GM19324 (cell line): ENCODE measurements around the gene RASSF3.
"Not testable (repeated sequence)": the region's sequence is repeated elsewhere in the genome, so short reads cannot be mapped to it uniquely, and the experiment has no call there.

Source experiments
- ATAC-seq: cut with Tn5 transposase; IDR thresholded peaks from one replicate; pipeline ENCODE4 v1.9.1; 2021; ENCODE audit warnings: mild to moderate bottlenecking, moderate library complexity; ENCODE audit not compliant: unreplicated experiment, low FRiP score

Gene RASSF3

GRCh38 chr12:64610079-64610659 is at the start of gene RASSF3:
Gene RASSF3 (plus strand): TSS chr12:64610495. CDS start chr12:64610633, 138 bp downstream.
- ATAC-seq, result peak; percentile 75

DNA sequence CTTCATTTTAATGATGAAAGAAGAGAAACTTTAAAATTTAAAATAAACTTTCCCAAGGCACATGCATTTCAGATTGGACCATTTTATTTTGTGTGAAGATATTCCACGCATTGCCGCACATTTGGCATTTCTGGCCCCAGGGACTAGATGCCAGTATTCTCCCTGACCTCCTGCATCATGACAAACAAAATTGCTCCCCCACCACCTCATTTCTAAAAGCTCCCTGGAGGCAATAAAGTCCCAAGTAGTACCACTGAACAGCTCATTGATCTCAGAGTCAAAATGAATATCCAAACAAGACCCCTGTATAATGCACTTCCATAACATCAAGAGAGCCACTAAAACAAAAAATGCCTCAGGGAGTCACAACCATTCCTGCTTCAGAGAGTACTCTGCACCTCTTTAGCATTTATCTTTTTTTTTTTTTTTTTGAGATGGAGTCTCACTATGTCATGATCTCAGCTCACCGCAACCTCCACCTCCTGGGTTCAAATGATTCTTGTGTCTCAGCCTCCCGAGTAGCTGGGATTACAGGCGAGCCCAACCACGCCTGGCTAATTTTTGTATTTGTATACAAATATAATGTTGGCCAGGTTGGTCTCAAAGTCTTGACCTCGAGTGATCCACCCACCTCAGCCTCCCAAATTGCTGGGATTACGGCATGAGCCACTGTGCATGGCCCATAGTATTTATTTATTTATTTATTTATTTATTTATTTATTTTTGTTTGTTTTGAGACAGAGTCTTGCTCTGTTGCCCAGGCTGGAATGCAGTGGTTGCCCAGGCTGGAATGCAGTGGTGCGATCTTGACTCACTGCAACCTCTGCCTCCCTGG is 48.8 kb upstream of the RASSF3 start:
- no peak for ATAC-seq

GRCh38 chr12:64566122-64566521 is 44.2 kb upstream of the RASSF3 start:
- no peak for ATAC-seq

DNA sequence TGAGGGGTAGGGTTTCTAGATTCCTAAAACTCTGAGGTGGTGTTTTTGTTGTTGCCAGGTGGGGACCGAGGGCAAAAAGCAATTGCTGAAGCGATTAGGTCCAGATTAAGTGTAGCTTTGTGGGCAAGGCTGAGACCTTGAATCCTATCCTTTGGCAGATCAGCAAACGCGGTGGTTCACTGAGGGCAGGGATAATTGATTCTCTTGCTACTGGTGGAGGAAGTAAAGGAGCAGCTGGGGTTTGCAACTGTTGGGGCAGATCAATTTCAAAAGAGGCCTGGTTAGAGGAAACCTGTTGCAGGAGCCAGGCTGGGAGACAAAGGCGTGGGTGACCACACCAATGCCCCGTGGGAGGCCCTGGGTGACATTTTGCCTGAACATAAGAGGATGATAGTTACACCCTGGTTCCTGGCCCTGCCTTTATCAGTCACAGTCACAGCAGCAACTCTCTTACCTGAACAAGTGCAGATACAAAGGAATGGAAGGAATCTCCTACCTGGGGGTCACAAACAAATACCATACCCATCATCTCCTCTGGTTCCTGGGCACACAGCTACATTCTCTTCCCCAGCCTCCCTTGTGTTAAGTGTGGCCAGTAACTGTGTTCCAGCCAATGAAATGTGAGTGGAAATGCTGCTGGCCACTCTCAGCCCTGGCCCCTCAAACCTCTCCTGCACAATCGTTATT is 43.3 kb upstream of the RASSF3 start:
- ATAC-seq, result no peak

GRCh38 chr12:64567570-64567969 is 42.7 kb upstream of the RASSF3 start:
- ATAC-seq, result no peak

GRCh38 chr12:64568298-64568697 is 42.0 kb upstream of the RASSF3 start:
- ATAC-seq, result no peak

- no peak for ATAC-seq
These were observed 40.2 kb upstream of the RASSF3 start for GRCh38 chr12:64569923-64570691.

- no peak for ATAC-seq
These were observed 38.9 kb upstream of the RASSF3 start for GRCh38 chr12:64571411-64571810.

DNA sequence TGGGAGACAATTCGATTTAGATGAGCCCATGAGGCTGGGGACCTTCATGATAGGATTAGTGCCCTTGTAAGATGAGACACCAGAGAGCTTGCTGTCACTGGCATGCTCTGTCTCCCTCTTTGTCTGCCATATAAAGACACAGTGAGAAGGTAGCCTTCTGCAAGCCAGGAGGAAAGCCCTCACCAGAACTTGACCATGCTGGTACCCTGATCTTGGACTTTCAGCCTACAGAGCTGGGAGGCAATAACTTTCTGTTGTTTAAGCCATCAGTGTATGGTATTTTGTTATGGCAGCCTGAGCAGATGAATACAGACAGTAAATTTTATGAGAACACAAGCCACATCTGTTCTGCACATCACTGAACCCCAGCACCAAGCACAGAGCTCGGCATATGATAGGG is 38.1 kb upstream of the RASSF3 start:
- ATAC-seq, result no peak

- ATAC-seq, result no peak
These were observed 35.5 kb upstream of the RASSF3 start for GRCh38 chr12:64574837-64575236.

DNA sequence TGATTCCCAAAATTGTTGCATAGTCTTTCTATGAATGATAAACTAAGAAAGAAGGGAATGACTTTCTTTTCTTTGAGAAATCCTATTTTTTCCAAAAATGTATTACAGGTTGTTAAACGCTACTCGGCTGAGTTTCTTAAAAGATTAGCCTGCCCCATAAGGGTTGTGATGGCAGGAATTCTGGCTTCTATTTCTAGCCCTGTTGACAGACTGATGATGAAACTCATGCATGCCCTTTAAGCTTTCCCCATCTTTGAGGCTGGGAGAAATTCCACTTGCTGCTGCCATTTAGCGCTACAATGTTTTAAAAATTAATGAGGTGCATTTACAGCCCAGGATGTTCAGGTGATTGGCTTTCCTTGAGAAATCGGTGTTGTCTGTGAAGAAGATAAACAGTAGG is 33.2 kb upstream of the RASSF3 start:
- no peak for ATAC-seq

GRCh38 chr12:64578566-64578965 is 31.7 kb upstream of the RASSF3 start:
- ATAC-seq, result no peak

DNA sequence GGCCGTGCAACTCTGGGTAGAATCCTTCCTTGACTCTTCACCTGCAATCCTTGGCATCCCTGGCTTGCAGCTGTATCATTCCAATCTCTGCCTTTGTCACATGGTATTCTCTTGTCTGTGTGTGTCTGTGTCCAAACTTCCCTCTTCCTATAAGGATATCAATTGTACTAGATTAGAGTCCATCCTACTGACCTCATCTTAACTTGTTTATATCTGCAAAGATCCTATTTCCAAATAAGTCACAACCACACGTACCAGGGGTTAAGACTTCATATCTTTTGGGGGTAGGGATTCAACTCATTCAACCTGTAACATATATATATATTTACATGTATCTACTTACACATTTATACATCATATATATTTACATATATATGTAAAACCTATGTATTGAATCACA is 29.6 kb upstream of the RASSF3 start:
- no peak for ATAC-seq

GRCh38 chr12:64582114-64582513 is 28.2 kb upstream of the RASSF3 start:
- ATAC-seq, result no peak

- no peak for ATAC-seq
These were observed 27.4 kb upstream of the RASSF3 start for GRCh38 chr12:64582862-64583261.

- ATAC-seq, result not testable (repeated sequence)
These were observed 26.9 kb upstream of the RASSF3 start for GRCh38 chr12:64583395-64583770.

DNA sequence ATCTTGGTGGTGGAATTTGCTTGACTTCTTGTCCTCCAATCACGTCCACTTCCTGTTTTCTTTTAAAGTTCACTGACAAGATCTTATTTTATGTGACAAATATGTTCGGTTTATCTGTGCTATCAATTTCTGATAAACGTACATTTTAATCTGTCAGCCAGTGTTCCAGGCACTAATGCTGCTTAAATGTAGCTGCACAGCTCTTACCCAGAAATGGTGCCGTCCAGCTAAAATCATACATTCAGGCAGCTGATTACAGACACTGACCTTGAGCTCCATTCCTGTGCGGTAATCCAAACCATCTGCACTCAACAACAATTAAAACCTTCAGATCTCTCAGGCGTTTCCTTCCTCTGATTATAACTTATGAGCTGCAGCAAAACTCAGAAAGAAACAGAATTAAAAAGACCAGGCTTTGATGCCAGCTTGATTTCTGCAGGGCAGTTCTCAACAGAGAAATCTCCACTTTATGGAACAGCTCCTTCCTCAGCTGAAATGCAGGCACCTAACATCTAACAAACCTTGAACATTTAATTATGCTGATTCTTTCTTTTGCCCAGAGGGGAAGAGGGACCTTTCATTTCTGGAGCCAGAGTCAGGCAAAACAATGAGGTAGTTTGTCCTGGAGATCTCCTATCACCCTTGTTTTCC is 26.4 kb upstream of the RASSF3 start:
- no peak for ATAC-seq

DNA sequence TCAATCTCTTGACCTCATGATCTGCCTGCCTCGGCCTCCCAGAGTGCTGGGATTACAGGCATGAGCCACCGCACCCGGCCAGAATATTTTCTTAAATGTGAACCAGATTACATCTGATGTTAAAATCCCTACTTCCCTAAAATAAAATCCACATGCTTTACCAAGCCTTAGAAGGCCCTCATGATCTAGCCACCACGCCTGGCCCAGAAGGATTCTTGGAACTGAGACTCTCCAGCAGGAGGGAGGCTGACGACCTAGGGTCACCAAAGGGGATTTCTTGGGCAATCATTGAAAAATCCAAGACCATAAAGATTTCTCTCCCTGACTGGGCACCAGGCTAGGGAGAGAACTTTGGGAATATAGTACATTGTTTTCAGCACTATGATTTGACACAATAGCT is 25.2 kb upstream of the RASSF3 start:
- no peak for ATAC-seq

- ATAC-seq, result no peak
These were observed 22.8 kb upstream of the RASSF3 start for GRCh38 chr12:64587447-64587846.

- ATAC-seq, result no peak
These were observed 20.1 kb upstream of the RASSF3 start for GRCh38 chr12:64590183-64590582.
